ENCODE measurements around the gene UBE2Z.
"Not testable (repeated sequence)": the region's sequence is repeated elsewhere in the genome, so short reads cannot be mapped to it uniquely, and the experiment has no call there.

Gene UBE2Z

GRCh38 chr17:48904428-48904827 lies 3.8 kb upstream of the UBE2Z start:
- no peak for DNase-seq (ENCODE audit: low spot score)

- no peak for DNase-seq (ENCODE audit: low spot score)
Measured at GRCh38 chr17:48905987-48906515, 2.2 kb upstream of the UBE2Z start.

- no peak for DNase-seq (ENCODE audit: low spot score)
Measured at GRCh38 chr17:48907713-48908046, 527 bp upstream of the UBE2Z start.

- DNase-seq (ENCODE audit: low spot score), result peak; percentile 90
Measured at GRCh38 chr17:48908853-48909394, 717 bp downstream of the UBE2Z start.

GRCh38 chr17:48909783-48910182 lies 1.6 kb downstream of the UBE2Z start:
- DNase-seq (ENCODE audit: low spot score), result no peak

- no peak for DNase-seq (ENCODE audit: low spot score)
Measured at GRCh38 chr17:48910370-48910769, 2.2 kb downstream of the UBE2Z start.

- DNase-seq (ENCODE audit: low spot score), result no peak
Measured at GRCh38 chr17:48912476-48912875, 4.3 kb downstream of the UBE2Z start.

- no peak for DNase-seq (ENCODE audit: low spot score)
Measured at GRCh38 chr17:48915459-48916282, 7.5 kb downstream of the UBE2Z start.

- no peak for DNase-seq (ENCODE audit: low spot score)
Measured at GRCh38 chr17:48925251-48925990, 17.2 kb downstream of the UBE2Z start.

GRCh38 chr17:48925991-48926342 lies 17.8 kb downstream of the UBE2Z start:
- DNase-seq (ENCODE audit: low spot score), result no peak

- DNase-seq (ENCODE audit: low spot score), result no peak
Measured at GRCh38 chr17:48927978-48928745, 20.0 kb downstream of the UBE2Z start.

GRCh38 chr17:48928876-48929811 lies 20.9 kb downstream of the UBE2Z start:
- no peak for DNase-seq (ENCODE audit: low spot score)

GRCh38 chr17:48929812-48930165 lies 21.6 kb downstream of the UBE2Z start:
- DNase-seq (ENCODE audit: low spot score), result no peak

- DNase-seq (ENCODE audit: low spot score), result no peak
Measured at GRCh38 chr17:48930435-48930873, 22.2 kb downstream of the UBE2Z start.

GRCh38 chr17:48933035-48933434 lies 24.8 kb downstream of the UBE2Z start:
- no peak for DNase-seq (ENCODE audit: low spot score)

- DNase-seq (ENCODE audit: low spot score), result peak; percentile 97
Measured at GRCh38 chr17:48944515-48945260, 36.5 kb downstream of the UBE2Z start, which contains the start of gene SNF8. Gene SNF8, minus strand, starts transcription at chr17:48944842. Its CDS starts 108 bp downstream, at chr17:48944734.

GRCh38 chr17:48945261-48945651 lies 37.0 kb downstream of the UBE2Z start:
- not testable (repeated sequence) for DNase-seq (ENCODE audit: low spot score)

GRCh38 chr17:48951572-48951971 lies 43.4 kb downstream of the UBE2Z start:
- no peak for DNase-seq (ENCODE audit: low spot score)

- DNase-seq (ENCODE audit: low spot score), result no peak
Measured at GRCh38 chr17:48952904-48953303, 44.7 kb downstream of the UBE2Z start.

- DNase-seq (ENCODE audit: low spot score), result no peak
Measured at GRCh38 chr17:48954300-48954755, 46.1 kb downstream of the UBE2Z start.

All from left forelimb (tissue), 1 donor.